Right hindlimb (tissue), 1 donor: Measurements from ENCODE around the gene CUL2.
"Not testable (repeated sequence)": the region's sequence is repeated elsewhere in the genome, so short reads cannot be mapped to it uniquely, and the experiment has no call there.

ENCODE experiments used
- DNase-seq: peaks from one replicate; pipeline ENCODE4 v3.0.0-alpha.2; 2018

CUL2 gene

DNA sequence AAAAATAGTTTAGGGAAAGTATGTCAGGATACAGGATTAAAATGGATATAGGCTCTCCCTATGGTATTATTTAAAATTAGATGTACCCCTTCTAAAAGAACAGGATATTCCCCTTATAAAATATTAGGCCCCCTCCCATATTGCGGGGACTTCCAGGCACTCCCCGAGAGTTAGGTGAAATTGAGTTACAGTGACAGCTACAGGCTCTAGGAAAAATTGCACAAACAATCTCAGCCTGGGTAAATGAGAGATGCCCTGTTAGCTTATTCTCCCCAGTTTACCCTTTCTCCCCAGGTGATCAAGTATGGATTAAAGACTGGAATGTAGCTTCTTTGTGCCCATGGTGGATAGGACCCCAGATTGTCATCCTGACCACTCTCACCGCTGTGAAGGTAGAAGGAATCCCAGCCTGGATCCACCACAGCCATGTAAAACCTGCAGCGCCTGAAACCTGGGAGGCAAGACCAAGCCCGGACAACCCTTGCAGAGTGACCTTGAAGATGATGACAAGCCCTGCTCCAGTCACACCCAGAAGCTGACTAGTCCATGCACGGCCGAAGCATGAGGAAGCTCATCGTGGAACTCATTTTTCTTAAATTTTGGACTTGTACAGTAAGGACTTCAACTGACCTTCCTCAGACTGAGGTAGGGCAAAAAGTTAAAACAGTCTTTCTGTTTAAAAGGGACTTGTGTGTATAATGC is 115.6 kb downstream of the CUL2 start:
- DNase-seq = not testable (repeated sequence)

DNA sequence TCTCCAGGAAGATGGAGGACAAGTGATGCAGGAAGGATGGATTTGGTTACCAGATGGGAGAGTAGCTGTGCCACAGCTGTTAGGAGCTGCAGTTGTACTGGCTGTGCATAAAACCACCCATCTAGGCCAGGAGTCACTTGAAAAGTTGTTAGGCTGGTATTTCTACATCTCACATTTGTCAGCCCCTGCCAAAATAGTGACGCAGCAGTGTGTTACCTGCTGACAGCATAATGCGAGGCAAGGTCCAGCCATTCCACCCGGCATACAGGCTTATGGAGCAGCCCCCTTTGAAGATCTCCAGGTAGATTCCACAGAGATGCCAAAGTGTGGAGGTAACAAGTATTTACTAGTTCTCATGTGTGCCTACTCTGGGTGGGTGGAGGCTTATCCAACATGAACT is 116.4 kb downstream of the CUL2 start:
- DNase-seq = not testable (repeated sequence)

GRCh38 chr10:34973121-34973520 is 117.0 kb downstream of the CUL2 start:
- not testable (repeated sequence) for DNase-seq

GRCh38 chr10:34972591-34972990 is 117.5 kb downstream of the CUL2 start:
- not testable (repeated sequence) for DNase-seq

GRCh38 chr10:34971606-34972334 is 118.4 kb downstream of the CUL2 start:
- not testable (repeated sequence) for DNase-seq

DNA sequence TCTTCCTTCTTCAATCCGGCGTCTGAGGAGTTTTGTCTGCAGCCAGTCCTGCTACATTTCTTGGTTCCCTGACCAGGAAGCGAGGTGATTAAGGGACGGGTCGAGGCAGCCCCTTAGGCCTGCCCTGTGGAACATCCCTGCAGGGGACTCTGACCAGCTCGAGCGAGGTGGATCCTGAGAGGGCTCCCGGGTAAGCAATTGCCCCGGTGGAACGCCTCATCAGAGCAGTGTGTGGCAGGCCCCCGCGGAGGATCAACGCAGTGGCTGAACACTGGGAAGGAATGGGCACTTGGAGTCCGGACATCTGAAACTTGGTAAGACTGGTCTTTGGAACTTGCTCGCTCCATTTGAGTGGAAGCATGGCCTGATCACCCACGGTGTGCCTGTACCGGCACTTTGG is 121.0 kb downstream of the CUL2 start:
- DNase-seq = no peak

GRCh38 chr10:34967335-34967880 is 122.7 kb downstream of the CUL2 start:
- DNase-seq = peak; percentile 87

- DNase-seq = no peak
These were observed 123.7 kb downstream of the CUL2 start for GRCh38 chr10:34966451-34966850.

- no peak for DNase-seq
These were observed 124.1 kb downstream of the CUL2 start for GRCh38 chr10:34966040-34966439.

GRCh38 chr10:34964166-34964800 is 125.9 kb downstream of the CUL2 start:
- DNase-seq = no peak

DNA sequence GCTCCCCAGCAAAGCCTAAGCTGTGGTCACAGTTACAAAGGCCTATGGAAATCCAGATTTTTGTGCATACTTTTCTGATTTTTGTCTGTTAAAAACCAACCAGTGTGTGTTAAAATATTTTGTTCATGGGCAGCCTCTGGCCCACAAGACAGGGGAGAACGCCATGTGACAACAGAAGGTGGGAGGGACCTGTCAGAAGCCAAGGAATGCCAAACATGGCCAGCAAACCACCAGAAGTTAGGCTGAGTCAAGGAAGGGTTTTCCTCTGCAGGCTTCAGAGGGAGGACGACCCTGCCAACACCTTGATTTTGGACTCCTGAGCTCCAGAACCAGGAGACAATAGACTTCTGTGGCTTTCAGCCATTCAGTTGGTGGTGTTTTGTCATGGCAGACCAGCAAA is 127.3 kb downstream of the CUL2 start:
- DNase-seq = no peak

DNA sequence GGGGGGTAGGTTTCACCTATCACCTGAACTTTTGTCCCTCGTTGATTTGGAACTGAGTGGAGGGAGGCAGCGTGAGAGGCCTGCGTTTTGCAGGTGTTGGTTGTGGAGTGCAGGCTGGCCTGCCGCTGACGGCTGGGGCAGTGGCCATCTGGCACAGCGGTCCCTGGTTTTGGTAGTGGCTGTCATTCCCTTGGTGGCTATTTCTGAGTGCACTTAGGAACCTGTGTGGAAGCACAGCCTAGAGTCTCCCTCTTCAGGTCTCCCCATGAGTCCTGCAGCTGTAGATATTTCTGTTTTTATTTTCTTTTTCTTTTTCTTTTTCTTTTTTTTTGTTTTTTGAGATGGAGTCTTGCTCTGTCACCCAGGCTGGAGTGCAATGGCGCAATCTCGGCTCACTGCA is 129.2 kb downstream of the CUL2 start:
- no peak for DNase-seq

DNA sequence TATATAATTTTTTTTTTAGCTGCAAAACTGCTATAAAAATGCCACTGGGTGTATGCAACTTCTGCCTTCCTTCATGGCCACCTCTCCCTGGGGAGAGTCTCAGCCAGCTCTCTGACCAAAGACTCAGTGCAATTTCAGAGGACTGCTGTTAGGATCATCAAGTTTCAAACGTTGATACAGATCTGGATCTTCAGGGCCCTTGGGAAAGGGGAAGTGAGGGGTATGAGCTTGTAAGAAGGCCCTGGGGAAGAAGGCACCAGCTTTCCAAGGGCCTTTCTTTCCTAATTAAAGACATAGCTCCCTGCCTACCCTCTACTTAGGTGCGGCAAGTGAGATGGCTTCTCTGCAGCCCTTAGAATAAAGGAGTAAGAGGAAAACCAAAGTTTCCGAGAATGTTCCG is 130.4 kb downstream of the CUL2 start:
- no peak for DNase-seq

- DNase-seq = no peak
These were observed 130.8 kb downstream of the CUL2 start for GRCh38 chr10:34959321-34959720.
